Ascending aorta (tissue), 2 donors: ENCODE measurements around the gene SNX18. TPM values are rescaled to one million over a fixed set of nuclear protein-coding genes. Genes with fewer than 3 reads are reported as not detected.
A peak's percentile ranks its signal among the peaks of the same experiment; 100 is the strongest.

Experiments used
- DNase-seq, 2 donors: peaks; one replicate each; pipeline ENCODE4 v3.0.0-alpha.2; 2019; ENCODE audit warnings: low spot score in 2 of 2
- H3K27ac ChIP-seq, 2 donors: fragments of 200-600 bp; sonication (generic); one replicate each; pipeline ENCODE4 v1.5.1; 2016 to 2017; ENCODE audit warnings: mild to moderate bottlenecking in 1 of 2
- H3K27me3 ChIP-seq: fragments of 200-600 bp; sonication (generic); one replicate; pipeline ENCODE4 v1.5.1; 2017
- H3K36me3 ChIP-seq, 2 donors: fragments of 200-600 bp; sonication (generic); one replicate each; pipeline ENCODE4 v1.5.1; 2016
- H3K4me1 ChIP-seq, 2 donors: fragments of 200-600 bp; sonication (generic); one replicate each; pipeline ENCODE4 v1.5.1; 2016 to 2017; ENCODE audit warnings: mild to moderate bottlenecking in 1 of 2
- H3K4me3 ChIP-seq, 2 donors: fragments of 200-600 bp; sonication (generic); one replicate each; pipeline ENCODE4 v1.5.1; 2016 to 2017; ENCODE audit warnings: mild to moderate bottlenecking in 1 of 2
- H3K9me3 ChIP-seq, 2 donors: fragments of 200-600 bp; sonication (generic); one replicate each; pipeline ENCODE4 v1.5.1; 2016
- CTCF ChIP-seq, 3 experiments: fragments of 200-600 bp in 2 of 3; fragments of 450-650 bp in 1 of 3; sonication (generic) in 2 of 3; IDR thresholded peaks; one replicate each; pipeline ENCODE4 v1.5.1; 2016 to 2019; ENCODE audit warnings: antibody characterized with exemption in 3 of 3, mild to moderate bottlenecking in 1 of 3, moderate library complexity in 1 of 3
- intact Hi-C: fragments of 100-400 bp; cut with DNase I; formaldehyde crosslinking; loops from one replicate; pipeline ENCODE4 v1.15.1; 2023
- total RNA-seq: library from RNA; depleted of rRNA; stranded (reverse); fragments of >200 nt; gene quantifications from one replicate; pipeline ENCODE4 v1.1.0, GENCODE V29; 2016

Gene SNX18
- total RNA-seq, 1 donor from 2014 or later, result 200 TPM

GRCh38 chr5:54528633-54529209, 11.2 kb downstream of the SNX18 start:
- no peak for DNase-seq
- Histone ChIP-seq H3K27me3 (no peaks in the 10 kb centered on the region), H3K4me3 (peak overlapping the region; percentile 30 to 49), H3K9me3 (no peaks in the 10 kb centered on the region), H3K36me3 (peaks cover 0 to 4% of the 10 kb centered on the region in 2 donors), H3K27ac (peak overlapping the region; percentile 50 to 97), H3K4me1 (peaks cover 10 to 73% of the 10 kb centered on the region in 2 donors)
- no peak for TF ChIP-seq CTCF (IDR thresholded peaks at IDR 0.05)
- intact Hi-C loops, result no loop called here

- no peak for TF ChIP-seq CTCF (IDR thresholded peaks at IDR 0.05)
- DNase-seq, result no peak
- Histone ChIP-seq H3K9me3 (no peaks in the 10 kb centered on the region), H3K27ac (peak overlapping the region; percentile 50 to 97), H3K4me1 (peaks cover 17 to 82% of the 10 kb centered on the region in 2 donors), H3K27me3 (no peaks in the 10 kb centered on the region), H3K36me3 (peaks cover 0 to 4% of the 10 kb centered on the region in 2 donors), H3K4me3 (no peak overlapping the region)
- intact Hi-C loops, result no loop called here
Observed at GRCh38 chr5:54529565-54529964, 12.0 kb downstream of the SNX18 start.

GRCh38 chr5:54531546-54531945, 14.0 kb downstream of the SNX18 start:
- Histone ChIP-seq H3K27ac (peak overlapping the region; percentile 71 to 97), H3K27me3 (no peaks in the 10 kb centered on the region), H3K4me3 (peak overlapping the region; percentile 33 to 35), H3K36me3 (no peaks in the 10 kb centered on the region), H3K9me3 (no peaks in the 10 kb centered on the region), H3K4me1 (peaks cover 19 to 76% of the 10 kb centered on the region in 2 donors)
- no peak for TF ChIP-seq CTCF (IDR thresholded peaks at IDR 0.05)
- DNase-seq, result no peak
- intact Hi-C loops, result no loop called here

GRCh38 chr5:54533541-54534190, 16.1 kb downstream of the SNX18 start:
- Histone ChIP-seq H3K36me3 (no peaks in the 10 kb centered on the region), H3K27ac (peak overlapping the region; percentile 71 to 97), H3K4me1 (peaks cover 19 to 65% of the 10 kb centered on the region in 2 donors), H3K27me3 (no peaks in the 10 kb centered on the region), H3K4me3 (peak overlapping the region; percentile 29 to 44), H3K9me3 (no peaks in the 10 kb centered on the region)
- no peak for DNase-seq
- intact Hi-C loops, result no loop called here
- TF ChIP-seq CTCF (IDR thresholded peaks at IDR 0.05), result no peak

- Histone ChIP-seq H3K4me3 (peak overlapping the region; percentile 29 to 44), H3K9me3 (no peaks in the 10 kb centered on the region), H3K27me3 (no peaks in the 10 kb centered on the region), H3K36me3 (no peaks in the 10 kb centered on the region), H3K27ac (peak overlapping the region; percentile 71 to 97), H3K4me1 (peaks cover 19 to 60% of the 10 kb centered on the region in 2 donors)
- no peak for DNase-seq
- intact Hi-C loops, result no loop called here
- no peak for TF ChIP-seq CTCF (IDR thresholded peaks at IDR 0.05)
Observed at GRCh38 chr5:54534191-54535004, 16.8 kb downstream of the SNX18 start.
